HG03520 (cell line): Measurements from ENCODE around the gene PHYHD1.
"Not testable (repeated sequence)": the region's sequence is repeated elsewhere in the genome, so short reads cannot be mapped to it uniquely, and the experiment has no call there.

ENCODE experiments used
- ATAC-seq: cut with Tn5 transposase; IDR thresholded peaks from one replicate; pipeline ENCODE4 v1.9.1; 2021; ENCODE audit warnings: mild to moderate bottlenecking, moderate library complexity; ENCODE audit not compliant: unreplicated experiment

PHYHD1 gene

GRCh38 chr9:128947527-128948301 lies 26.9 kb downstream of the PHYHD1 start, which contains the start of the genes DOLK and NUP188:
TSS of gene DOLK (minus strand) at chr9:128947603. CDS start at chr9:128947303, 300 bp downstream.
TSS of gene NUP188 (plus strand) at chr9:128947699. CDS start at chr9:128947720, 21 bp downstream.
- peak; percentile 59 for ATAC-seq

GRCh38 chr9:128961403-128961802 lies 40.6 kb downstream of the PHYHD1 start:
- ATAC-seq: not testable (repeated sequence)

GRCh38 chr9:128969491-128969890 lies 48.7 kb downstream of the PHYHD1 start:
- no peak for ATAC-seq

- no peak for ATAC-seq
Observed at GRCh38 chr9:128972956-128973355, 52.2 kb downstream of the PHYHD1 start.

GRCh38 chr9:128979111-128979510 lies 58.3 kb downstream of the PHYHD1 start:
- no peak for ATAC-seq

- no peak for ATAC-seq
Observed at GRCh38 chr9:128983536-128983935, 62.8 kb downstream of the PHYHD1 start.

GRCh38 chr9:128986671-128987070 lies 65.9 kb downstream of the PHYHD1 start:
- no peak for ATAC-seq

- no peak for ATAC-seq
Observed at GRCh38 chr9:128987805-128988204, 67.0 kb downstream of the PHYHD1 start.
